OCI-LY7 (cell line): ENCODE results near the gene CACNA1H. TPM values are rescaled to one million over a fixed set of nuclear protein-coding genes. Genes with fewer than 3 reads are reported as not detected.

Source experiments
- BruUV-seq: library from RNA; stranded (reverse); fragments of 400-500 nt; replicated peaks from 2 replicates; lab custom pipeline; 2021; lab: Mats Ljungman, UMichigan
- CTCF ChIA-PET: fragments of 300-600 bp; sonication (Branson Sonifier 250); formaldehyde crosslinking; loops from one replicate; lab custom pipeline; 2022; ENCODE audit warnings: antibody characterized with exemption; ENCODE audit not compliant: unreplicated experiment; lab: Charles Lee
- POLR2A ChIA-PET: fragments of 300-600 bp; sonication (Branson Sonifier 250); formaldehyde crosslinking; loops from one replicate; lab custom pipeline; 2022; ENCODE audit warnings: antibody characterized with exemption; lab: Charles Lee
- DNase-seq: peaks from one replicate; pipeline ENCODE4 v3.0.0-alpha.2; 2015; ENCODE audit warnings: low spot score
- H2AFZ ChIP-seq: fragments of 200-600 bp; sonication (generic), shearing (Covaris generic); 2 replicates; pipeline ENCODE4 v1.6.1; 2014; ENCODE audit warnings: mild to moderate bottlenecking, antibody characterized with exemption, low read length, moderate library complexity
- H3K27ac ChIP-seq: fragments of 200-600 bp; sonication (generic); 2 replicates; pipeline ENCODE4 v1.5.1; 2014; ENCODE audit warnings: mixed run types, low read depth, mild to moderate bottlenecking, moderate library complexity, low read length, inconsistent platforms; ENCODE audit not compliant: poor library complexity, severe bottlenecking
- H3K36me3 ChIP-seq: fragments of 200-600 bp; sonication (generic); 2 replicates; pipeline ENCODE4 v1.6.1; 2014; ENCODE audit warnings: mild to moderate bottlenecking, antibody characterized with exemption, low read length, moderate library complexity, mixed read lengths; ENCODE audit not compliant: insufficient read depth
- H3K4me1 ChIP-seq: fragments of 200-600 bp; sonication (generic); 2 replicates; pipeline ENCODE4 v1.5.1; 2014; ENCODE audit warnings: mild to moderate bottlenecking, low read length; ENCODE audit not compliant: insufficient read depth, poor library complexity, severe bottlenecking
- H3K4me2 ChIP-seq: fragments of 200-600 bp; sonication (generic); 2 replicates; pipeline ENCODE4 v1.6.1; 2014; ENCODE audit warnings: mild to moderate bottlenecking, low read length
- H3K4me3 ChIP-seq: fragments of 200-600 bp; sonication (generic); 2 replicates; pipeline ENCODE4 v1.5.1; 2014; ENCODE audit warnings: mild to moderate bottlenecking, low read depth, low read length; ENCODE audit not compliant: poor library complexity, severe bottlenecking
- H3K79me2 ChIP-seq: fragments of 200-600 bp; sonication (generic); 2 replicates; pipeline ENCODE4 v1.6.1; 2016; ENCODE audit warnings: low read depth, mild to moderate bottlenecking, low read length, moderate library complexity, mixed read lengths; ENCODE audit not compliant: insufficient read depth
- H3K9me2 ChIP-seq: fragments of 200-600 bp; sonication (generic); 2 replicates; pipeline ENCODE4 v1.6.1; 2016; ENCODE audit warnings: mild to moderate bottlenecking, low read length, mixed read lengths; ENCODE audit not compliant: insufficient read depth
- H3K9me3 ChIP-seq: fragments of 200-600 bp; sonication (generic); 2 replicates; pipeline ENCODE4 v1.6.1; 2014; ENCODE audit warnings: mild to moderate bottlenecking, mixed run types, low read length, mixed read lengths
- H4K20me1 ChIP-seq: fragments of 200-600 bp; sonication (generic); 2 replicates; pipeline ENCODE4 v1.6.1; 2014; ENCODE audit warnings: mild to moderate bottlenecking, antibody characterized with exemption, low read length, moderate library complexity, mixed read lengths; ENCODE audit not compliant: insufficient read depth
- CTCF ChIP-seq: fragments of 200-600 bp; sonication (generic); conservative IDR thresholded peaks from 2 replicates; pipeline ENCODE4 v1.5.1; 2014; ENCODE audit warnings: mild to moderate bottlenecking, antibody characterized with exemption, low read length, moderate library complexity, mixed read lengths
- EZH2phosphoT487 ChIP-seq: fragments of 200-600 bp; sonication (generic); IDR thresholded peaks from 2 replicates; pipeline ENCODE4 v1.6.1; 2018; ENCODE audit warnings: low read depth, borderline replicate concordance, mild to moderate bottlenecking, mixed run types, antibody characterized with exemption, low read length, moderate library complexity, mixed read lengths
- intact Hi-C: fragments of 100-400 bp; cut with micrococcal nuclease; formaldehyde crosslinking; loops from one replicate; pipeline ENCODE4 v1.10.0; 2022; ENCODE audit not compliant: unreplicated experiment
- total RNA-seq, 2 experiments: library from RNA; depleted of rRNA in 1 of 2; stranded (reverse); fragments of >200 nt in 1 of 2; shearing (Covaris generic) in 1 of 2; gene quantifications; 2 replicates each; pipeline ENCODE4 v1.2.3, GENCODE V29; 2014 to 2022

Gene CACNA1H
- total RNA-seq, 2 experiments from 2014 or later = not detected

- H3K9me3 ChIP-seq = no peaks in the 10 kb centered on the region
- H2AFZ ChIP-seq = no peak overlapping the region
- intact Hi-C loops = no loop called here
- H3K9me2 ChIP-seq = no peaks in the 10 kb centered on the region
- ChIA-PET POLR2A (no interaction called here), CTCF (no interaction called here)
- no peak overlapping the region for H3K4me3 ChIP-seq
- no peaks in the 10 kb centered on the region for H3K4me1 ChIP-seq
- H4K20me1 ChIP-seq = no peaks in the 10 kb centered on the region
- H3K36me3 ChIP-seq = no peaks in the 10 kb centered on the region
- TF ChIP-seq CTCF (no peak), EZH2phosphoT487 (no peak)
- BruUV-seq = no TSS peak
- no peaks in the 10 kb centered on the region for H3K79me2 ChIP-seq
- H3K4me2 ChIP-seq = no peak overlapping the region
- DNase-seq = no peak
- no peak overlapping the region for H3K27ac ChIP-seq
Observed at GRCh38 chr16:1257561-1258224, 104.8 kb downstream of the CACNA1H start.

DNA sequence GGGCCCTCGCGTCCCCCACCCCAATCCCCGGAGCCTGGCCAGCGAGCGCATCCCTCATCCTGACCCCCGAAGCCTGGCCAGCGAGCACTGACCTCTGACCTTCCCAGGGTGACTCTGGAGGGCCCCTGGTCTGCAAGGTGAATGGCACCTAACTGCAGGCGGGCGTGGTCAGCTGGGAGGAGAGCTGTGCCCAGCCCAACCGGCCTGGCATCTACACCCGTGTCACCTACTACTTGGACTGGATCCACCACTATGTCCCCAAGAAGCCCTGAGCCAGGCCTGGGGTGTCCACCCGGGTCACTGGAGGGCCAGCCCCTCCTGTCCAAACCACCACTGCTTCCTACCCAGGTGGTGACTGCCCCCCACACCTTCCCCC lies 105.3 kb downstream of the CACNA1H start:
- Histone ChIP-seq H3K79me2 (no peaks in the 10 kb centered on the region), H3K27ac (no peak overlapping the region), H2AFZ (no peak overlapping the region), H3K4me3 (no peak overlapping the region), H4K20me1 (no peaks in the 10 kb centered on the region), H3K9me2 (no peaks in the 10 kb centered on the region), H3K4me1 (no peaks in the 10 kb centered on the region), H3K4me2 (no peak overlapping the region), H3K9me3 (no peaks in the 10 kb centered on the region), H3K36me3 (no peaks in the 10 kb centered on the region)
- DNase-seq = no peak
- no TSS peak for BruUV-seq
- CTCF ChIA-PET = no interaction called here
- POLR2A ChIA-PET = no interaction called here
- no peak for TF ChIP-seq CTCF
- no peak for TF ChIP-seq EZH2phosphoT487
- intact Hi-C loops = no loop called here

DNA sequence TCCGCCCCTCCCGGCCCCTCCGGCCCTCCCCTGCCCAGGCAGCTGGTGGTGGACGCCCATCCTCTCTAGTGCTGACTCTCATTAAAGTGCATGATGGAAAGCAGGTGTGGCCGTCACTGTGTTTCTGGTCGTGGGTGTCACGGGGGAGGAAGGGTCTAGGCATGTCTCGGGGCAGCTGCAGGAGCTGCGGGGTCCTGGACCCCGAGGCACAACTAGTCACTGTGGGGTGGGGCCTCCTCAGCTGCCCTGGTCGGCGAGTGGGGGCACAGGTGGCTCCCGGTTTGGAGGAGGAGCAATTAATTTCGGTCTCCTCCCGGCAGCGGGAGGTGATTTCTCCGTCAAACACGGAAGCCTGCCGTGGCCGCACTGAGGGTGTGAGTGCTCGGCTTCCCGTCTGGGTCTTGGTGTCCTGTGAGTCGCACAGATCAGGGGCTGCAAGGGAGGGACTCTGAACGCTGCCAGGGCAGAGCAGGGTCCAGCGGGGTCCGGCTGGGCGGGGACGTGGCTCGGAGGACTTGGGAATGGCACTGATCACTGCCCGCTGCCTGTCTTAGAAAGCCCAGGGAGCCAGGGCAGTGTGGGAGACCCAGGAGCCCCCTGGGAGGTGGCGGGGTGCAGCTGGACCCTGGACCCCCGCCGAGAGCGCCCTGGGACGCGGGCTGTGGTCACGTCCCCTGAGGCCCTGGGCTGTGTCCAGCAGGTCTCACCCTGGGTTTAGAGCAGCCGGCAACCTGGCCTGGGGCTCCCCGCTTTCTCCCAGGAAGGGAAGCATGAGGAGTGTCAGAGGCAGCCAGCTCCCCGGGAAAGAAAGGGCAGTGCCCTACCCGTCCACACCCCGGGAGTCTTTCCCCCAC lies 106.2 kb downstream of the CACNA1H start:
- intact Hi-C loops = no loop called here
- Histone ChIP-seq H3K9me2 (no peaks in the 10 kb centered on the region), H3K36me3 (no peaks in the 10 kb centered on the region), H3K9me3 (no peaks in the 10 kb centered on the region), H3K4me2 (no peak overlapping the region), H4K20me1 (no peaks in the 10 kb centered on the region), H3K4me1 (no peaks in the 10 kb centered on the region), H3K27ac (no peak overlapping the region), H3K79me2 (no peaks in the 10 kb centered on the region), H2AFZ (no peak overlapping the region), H3K4me3 (no peak overlapping the region)
- TF ChIP-seq EZH2phosphoT487 (no peak), CTCF (no peak)
- BruUV-seq = no TSS peak
- no peak for DNase-seq
- ChIA-PET CTCF (no interaction called here), POLR2A (no interaction called here)
